Activated naive CD4-positive, alpha-beta T cell treated with anti-CD3 and anti-CD28 coated beads, Interleukin-2, amount 50 U/mL, for 72 hours (primary cell): Measurements from ENCODE around the gene PC. TPM values are rescaled to one million over a fixed set of nuclear protein-coding genes. Genes with fewer than 3 reads are reported as not detected.

Experiments
- ATAC-seq, 2 donors: fragments of 150-1000 bp; cut with Tn5 transposase; 2 replicates each; pipeline ENCODE4 v1.10.0; 2021; ENCODE audit warnings: mild to moderate bottlenecking in 2 of 2, moderate library complexity in 2 of 2
- DNase-seq, 2 donors: peaks; one replicate each; pipeline ENCODE4 v3.0.0; 2021 to 2022; ENCODE audit warnings: low spot score in 2 of 2
- H3K27ac Mint-ChIP-seq, 2 donors: one replicate each; pipeline ENCODE4 v1.8.0; 2022; ENCODE audit warnings: mild to moderate bottlenecking in 2 of 2, mixed read lengths in 2 of 2
- H3K36me3 Mint-ChIP-seq, 2 donors: one replicate each; pipeline ENCODE4 v1.8.0; 2022; ENCODE audit warnings: mixed read lengths in 2 of 2
- H3K9me3 Mint-ChIP-seq, 2 donors: one replicate each; pipeline ENCODE4 v1.8.0; 2022; ENCODE audit warnings: mixed read lengths in 2 of 2
- total RNA-seq, 2 donors: library from RNA; stranded (reverse); gene quantifications; one replicate each; pipeline ENCODE4 v1.2.3, GENCODE V29; 2022

The PC gene
- total RNA-seq, 2 donors from 2014 or later, result 4.6 to 11.5 TPM

GRCh38 chr11:66860449-66860831 is 97.7 kb downstream of the PC start:
- no peaks in the 10 kb centered on the region for H3K9me3 Mint-ChIP-seq
- no peaks in the 10 kb centered on the region for H3K36me3 Mint-ChIP-seq
- no peak overlapping the region for H3K27ac Mint-ChIP-seq
- no peak for ATAC-seq
- no peak for DNase-seq

GRCh38 chr11:66859686-66860448 is 98.3 kb downstream of the PC start:
- H3K36me3 Mint-ChIP-seq, result no peaks in the 10 kb centered on the region
- ATAC-seq (no peak), DNase-seq (no peak)
- no peak overlapping the region for H3K27ac Mint-ChIP-seq
- no peaks in the 10 kb centered on the region for H3K9me3 Mint-ChIP-seq

GRCh38 chr11:66858939-66859685 is 99.1 kb downstream of the PC start:
- DNase-seq (no peak), ATAC-seq (no peak)
- Mint-ChIP-seq H3K36me3 (no peaks in the 10 kb centered on the region), H3K27ac (no peak overlapping the region), H3K9me3 (no peaks in the 10 kb centered on the region)

GRCh38 chr11:66858186-66858938 is 99.8 kb downstream of the PC start:
- H3K36me3 Mint-ChIP-seq, result no peaks in the 10 kb centered on the region

GRCh38 chr11:66857927-66858185 is 100.3 kb downstream of the PC start:
- no peak for DNase-seq
- no peak for ATAC-seq
- Mint-ChIP-seq H3K36me3 (no peaks in the 10 kb centered on the region), H3K9me3 (no peaks in the 10 kb centered on the region), H3K27ac (no peak overlapping the region)

More at GRCh38 chr11:66858186-66858938, 99.8 kb downstream of the PC start:
- no peak for DNase-seq
- H3K27ac Mint-ChIP-seq, result no peak overlapping the region
- H3K9me3 Mint-ChIP-seq, result no peaks in the 10 kb centered on the region
- ATAC-seq, result no peak

- ATAC-seq (no peak), DNase-seq (no peak)
- H3K9me3 Mint-ChIP-seq, result no peaks in the 10 kb centered on the region
- H3K36me3 Mint-ChIP-seq, result no peaks in the 10 kb centered on the region
- peak overlapping the region in 1 of 2 donors; percentile 65 for H3K27ac Mint-ChIP-seq
Observed at GRCh38 chr11:66857234-66857926, 100.8 kb downstream of the PC start.

GRCh38 chr11:66856496-66857233 is 101.5 kb downstream of the PC start, which contains the start of gene LRFN4:
Gene LRFN4, plus strand, starts transcription at chr11:66857064. Its CDS starts 681 bp downstream, at chr11:66857745.
- DNase-seq (peak in 1 of 2 donors; percentile 64), ATAC-seq (peak; percentile 64 to 66)
- peak within 1 kb of the TSS; percentile 68 to 80 for H3K27ac Mint-ChIP-seq
- no peaks in the 10 kb centered on the region for H3K9me3 Mint-ChIP-seq
- H3K36me3 Mint-ChIP-seq, result no peaks in the 10 kb centered on the region

- peak overlapping the region; percentile 50 to 80 for H3K27ac Mint-ChIP-seq
- no peaks in the 10 kb centered on the region for H3K36me3 Mint-ChIP-seq
- ATAC-seq (peak; percentile 86 to 87), DNase-seq (peak; percentile 88 to 90)
- H3K9me3 Mint-ChIP-seq, result no peaks in the 10 kb centered on the region
Observed at GRCh38 chr11:66855574-66856495, 102.3 kb downstream of the PC start.

GRCh38 chr11:66854729-66855211 is 103.4 kb downstream of the PC start:
- no peak overlapping the region for H3K27ac Mint-ChIP-seq
- H3K36me3 Mint-ChIP-seq, result no peaks in the 10 kb centered on the region
- no peaks in the 10 kb centered on the region for H3K9me3 Mint-ChIP-seq
- no peak for ATAC-seq
- no peak for DNase-seq

- Mint-ChIP-seq H3K27ac (no peak overlapping the region), H3K36me3 (no peaks in the 10 kb centered on the region), H3K9me3 (no peaks in the 10 kb centered on the region)
- DNase-seq, result no peak
- no peak for ATAC-seq
Observed at GRCh38 chr11:66854231-66854661, 103.9 kb downstream of the PC start.

GRCh38 chr11:66853242-66854229 is 104.6 kb downstream of the PC start:
- no peaks in the 10 kb centered on the region for H3K36me3 Mint-ChIP-seq
- no peaks in the 10 kb centered on the region for H3K9me3 Mint-ChIP-seq
- DNase-seq (peak in 1 of 2 donors; percentile 54), ATAC-seq (no peak)
- peak overlapping the region in 1 of 2 donors; percentile 9 for H3K27ac Mint-ChIP-seq

- no peak for ATAC-seq
- Mint-ChIP-seq H3K36me3 (no peaks in the 10 kb centered on the region), H3K9me3 (no peaks in the 10 kb centered on the region), H3K27ac (peak overlapping the region in 1 of 2 donors; percentile 16)
- peak in 1 of 2 donors; percentile 52 for DNase-seq
Observed at GRCh38 chr11:66852466-66853241, 105.5 kb downstream of the PC start.

GRCh38 chr11:66851698-66852465 is 106.3 kb downstream of the PC start:
- Mint-ChIP-seq H3K9me3 (no peaks in the 10 kb centered on the region), H3K27ac (peak overlapping the region; percentile 16 to 44), H3K36me3 (no peaks in the 10 kb centered on the region)
- ATAC-seq (no peak), DNase-seq (no peak)
